IMR-90 (cell line): ENCODE data around the gene CNGB1. TPM values are rescaled to one million over a fixed set of nuclear protein-coding genes. Genes with fewer than 3 reads are reported as not detected.

Experiments used
- ATAC-seq: fragments of 200-7000 bp; cut with Tn5 transposase; 2 replicates; pipeline ENCODE4 v1.9.1; 2020; ENCODE audit warnings: low read depth, mild to moderate bottlenecking, moderate library complexity
- BruUV-seq: library from RNA; stranded (reverse); fragments of 400-500 nt; replicated peaks from 2 replicates; lab custom pipeline; 2021; lab: Mats Ljungman, UMichigan
- CTCF ChIA-PET: fragments of 300-600 bp; formaldehyde crosslinking; extraction: SDS; loops from one replicate; lab custom pipeline; 2021; ENCODE audit warnings: antibody characterized with exemption; lab: Yijun Ruan, JAX
- POLR2A ChIA-PET: fragments of 300-600 bp; sonication (Branson Sonifier 250); formaldehyde crosslinking; loops from one replicate; lab custom pipeline; 2022; ENCODE audit warnings: antibody characterized with exemption; ENCODE audit not compliant: unreplicated experiment; lab: Charles Lee
- DNase-seq: peaks from one replicate; pipeline ENCODE4 v3.0.0; 2013
- H2AFZ ChIP-seq: replicated peaks from 2 replicates; pipeline ENCODE3; 2013; ENCODE audit warnings: low read length, mild to moderate bottlenecking; ENCODE audit not compliant: poor library complexity
- H2AK5ac ChIP-seq: 2 replicates; pipeline ENCODE4 v1.6.1; 2013; ENCODE audit warnings: low read depth, low read length, inconsistent platforms
- H2AK9ac ChIP-seq: replicated peaks from 2 replicates; pipeline ENCODE3; 2013; ENCODE audit warnings: mild to moderate bottlenecking, low read depth, low read length, moderate library complexity; ENCODE audit not compliant: poor library complexity
- H2BK120ac ChIP-seq: 2 replicates; pipeline ENCODE4 v1.6.1; 2013; ENCODE audit warnings: low read depth, low read length, inconsistent platforms
- H2BK15ac ChIP-seq: 3 replicates; pipeline ENCODE4 v1.6.1; 2013; ENCODE audit warnings: low read depth, low read length, inconsistent platforms
- H2BK20ac ChIP-seq: 2 replicates; pipeline ENCODE4 v1.6.1; 2013; ENCODE audit warnings: low read depth, mild to moderate bottlenecking, inconsistent platforms, low read length, moderate library complexity
- H2BK5ac ChIP-seq: 2 replicates; pipeline ENCODE4 v1.6.1; 2013; ENCODE audit warnings: mild to moderate bottlenecking, low read depth, low read length, inconsistent platforms; ENCODE audit not compliant: poor library complexity, severe bottlenecking
- H3K14ac ChIP-seq: replicated peaks from 2 replicates; pipeline ENCODE4 v1.6.1; 2013; ENCODE audit warnings: low read depth, low read length, inconsistent platforms
- H3K18ac ChIP-seq: 2 replicates; pipeline ENCODE4 v1.6.1; 2013; ENCODE audit warnings: low read depth, low read length, control low read depth
- H3K23ac ChIP-seq: 2 replicates; pipeline ENCODE4 v1.6.1; 2013; ENCODE audit warnings: low read depth, low read length, inconsistent platforms
- H3K27ac ChIP-seq: 2 replicates; pipeline ENCODE4 v1.5.1; 2013; ENCODE audit warnings: mild to moderate bottlenecking, control low read depth, low read length; ENCODE audit not compliant: insufficient read depth
- H3K27me3 ChIP-seq: 2 replicates; pipeline ENCODE4 v1.6.1; 2013; ENCODE audit warnings: low read length; ENCODE audit not compliant: control insufficient read depth, insufficient read depth
- H3K36me3 ChIP-seq: 2 replicates; pipeline ENCODE4 v1.6.1; 2013; ENCODE audit warnings: low read length, mixed read lengths; ENCODE audit not compliant: control insufficient read depth, insufficient read depth
- H3K4ac ChIP-seq: 2 replicates; pipeline ENCODE4 v1.6.1; 2013; ENCODE audit warnings: low read depth, low read length, inconsistent platforms
- H3K4me1 ChIP-seq: 2 replicates; pipeline ENCODE4 v1.6.1; 2013; ENCODE audit warnings: low read length, mixed read lengths; ENCODE audit not compliant: control insufficient read depth, insufficient read depth
- H3K4me2 ChIP-seq: 2 replicates; pipeline ENCODE4 v1.6.1; 2013; ENCODE audit warnings: low read depth, mild to moderate bottlenecking, control low read depth, low read length, moderate library complexity
- H3K4me3 ChIP-seq: 2 replicates; pipeline ENCODE4 v1.5.1; 2013; ENCODE audit warnings: low read depth, mild to moderate bottlenecking, control low read depth, low read length, moderate library complexity; ENCODE audit not compliant: insufficient read depth
- H3K56ac ChIP-seq: 2 replicates; pipeline ENCODE4 v1.6.1; 2013; ENCODE audit warnings: low read length, inconsistent platforms; ENCODE audit not compliant: insufficient read depth; ENCODE audit errors: extremely low read depth
- H3K79me1 ChIP-seq, 2 experiments: 2 replicates each; pipeline ENCODE4 v1.6.1; 2013; ENCODE audit warnings: low read length in 2 of 2, inconsistent platforms in 1 of 2, low read depth in 1 of 2
- H3K9ac ChIP-seq: 2 replicates; pipeline ENCODE4 v1.6.1; 2013; ENCODE audit warnings: low read depth, low read length, control low read depth
- H3K9me1 ChIP-seq: 2 replicates; pipeline ENCODE4 v1.6.1; 2013; ENCODE audit warnings: low read length, inconsistent platforms; ENCODE audit not compliant: insufficient read depth
- H3K9me3 ChIP-seq: 2 replicates; pipeline ENCODE4 v1.6.1; 2013; ENCODE audit warnings: low read length; ENCODE audit not compliant: control insufficient read depth, insufficient read depth
- H4K20me1 ChIP-seq: 2 replicates; pipeline ENCODE4 v1.6.1; 2013; ENCODE audit warnings: low read length, inconsistent platforms; ENCODE audit not compliant: insufficient read depth
- H4K5ac ChIP-seq: 2 replicates; pipeline ENCODE4 v1.6.1; 2013; ENCODE audit warnings: mild to moderate bottlenecking, low read depth, low read length, control low read depth
- H4K8ac ChIP-seq, 2 experiments: 2 replicates each; pipeline ENCODE4 v1.6.1; 2013; ENCODE audit warnings: low read depth in 2 of 2, low read length in 2 of 2, control low read depth in 1 of 2, inconsistent platforms in 1 of 2
- H4K91ac ChIP-seq: 2 replicates; pipeline ENCODE4 v1.6.1; 2013; ENCODE audit warnings: low read depth, low read length, inconsistent platforms; ENCODE audit not compliant: insufficient read depth
- BHLHE40 ChIP-seq: fragments of 150-350 bp; IDR thresholded peaks from 2 replicates; pipeline ENCODE4 v1.6.1; 2016; ENCODE audit warnings: mild to moderate bottlenecking, low read depth, low read length
- CEBPB ChIP-seq: IDR thresholded peaks from 2 replicates; pipeline ENCODE4 v1.6.1; 2012; ENCODE audit warnings: low read depth, low read length, improper control_type of control experiment
- CHD1 ChIP-seq: IDR thresholded peaks from 2 replicates; pipeline ENCODE4 v1.6.1; 2012; ENCODE audit warnings: low read depth, low read length, improper control_type of control experiment
- CTCF ChIP-seq: conservative IDR thresholded peaks from 2 replicates; pipeline ENCODE4 v1.5.1; 2012; ENCODE audit warnings: mild to moderate bottlenecking, low read depth, low read length, improper control_type of control experiment
- ELK1 ChIP-seq: fragments of 150-350 bp; IDR thresholded peaks from 2 replicates; pipeline ENCODE4 v1.6.1; 2016; ENCODE audit warnings: low read depth, mild to moderate bottlenecking, low read length, moderate library complexity, borderline replicate concordance
- FOS ChIP-seq: fragments of 150-350 bp; IDR thresholded peaks from 2 replicates; pipeline ENCODE4 v1.6.1; 2016; ENCODE audit warnings: low read depth, low read length
- MAFK ChIP-seq: IDR thresholded peaks from 2 replicates; pipeline ENCODE4 v1.6.1; 2012; ENCODE audit warnings: low read depth, low read length, improper control_type of control experiment
- MAZ ChIP-seq: IDR thresholded peaks from 2 replicates; pipeline ENCODE4 v1.6.1; 2012; ENCODE audit warnings: low read depth, mild to moderate bottlenecking, low read length, improper control_type of control experiment, moderate library complexity, borderline replicate concordance
- MXI1 ChIP-seq: IDR thresholded peaks from 2 replicates; pipeline ENCODE4 v1.6.1; 2012; ENCODE audit warnings: low read depth, mild to moderate bottlenecking, low read length, moderate library complexity, borderline replicate concordance
- NFE2L2 ChIP-seq: fragments of 150-350 bp; IDR thresholded peaks from 2 replicates; pipeline ENCODE4 v1.6.1; 2016; ENCODE audit warnings: low read depth, mild to moderate bottlenecking, low read length
- POLR2A ChIP-seq: IDR thresholded peaks from 2 replicates; pipeline ENCODE4 v1.6.1; 2012; ENCODE audit warnings: mild to moderate bottlenecking, low read depth, low read length
- RAD21 ChIP-seq: IDR thresholded peaks from 2 replicates; pipeline ENCODE4 v1.6.1; 2012; ENCODE audit warnings: low read length, improper control_type of control experiment
- RCOR1 ChIP-seq: IDR thresholded peaks from 2 replicates; pipeline ENCODE4 v1.6.1; 2012; ENCODE audit warnings: mild to moderate bottlenecking, low read length, improper control_type of control experiment; ENCODE audit not compliant: insufficient replicate concordance
- RFX5 ChIP-seq: IDR thresholded peaks from 2 replicates; pipeline ENCODE4 v1.8.0; 2012; ENCODE audit warnings: low read depth, mild to moderate bottlenecking, low read length, moderate library complexity
- SMC3 ChIP-seq: fragments of 150-350 bp; IDR thresholded peaks from 2 replicates; pipeline ENCODE4 v1.6.1; 2016; ENCODE audit warnings: low read depth, mild to moderate bottlenecking, antibody characterized with exemption, low read length, moderate library complexity
- WGBS, 2 experiments: methylation state at CpG; one replicate each; pipeline versions ENCODE4 v1.1.5 to v1.1.7; 2013; ENCODE audit warnings: missing lambda C conversion rate in 2 of 2; ENCODE audit not compliant: insufficient read length in 1 of 2; ENCODE audit errors: extremely low coverage in 2 of 2; 5-methylcytosine and 5-hydroxymethylcytosine counted together
- dilution Hi-C: fragments of 300-500 bp; cut with HindIII; formaldehyde crosslinking; loops from one replicate; pipeline ENCODE4 v1.14.3; 2018; ENCODE audit warnings: low sequenced_read_pairs; ENCODE audit not compliant: unreplicated experiment
- in situ Hi-C: fragments of 300-500 bp; cut with MboI; formaldehyde crosslinking; loops from 3 replicates; pipeline ENCODE4 v1.14.3; 2019; ENCODE audit warnings: low sequenced_read_pairs, inconsistent platforms, mixed read lengths
- intact Hi-C: fragments of 100-400 bp; cut with micrococcal nuclease; formaldehyde crosslinking; loops from 2 replicates; pipeline ENCODE4 v1.10.0; 2022
- polyA plus RNA-seq, 3 experiments: library from polyadenylated mRNA; depleted of rRNA; stranded (reverse); fragments of >200 nt; gene quantifications; 2 replicates each; pipeline ENCODE4 v1.2.3, GENCODE V29; 2012; ENCODE audit warnings: low replicate concordance in 1 of 3
- total RNA-seq: library from RNA; depleted of rRNA; stranded (reverse); fragments of >200 nt; gene quantifications from 2 replicates; pipeline ENCODE4 v1.2.3, GENCODE V29; 2012

Gene CNGB1
- total and polyA plus RNA-seq, 2 of the 4 experiments (the other 2 are of a cell fraction) = not detected

GRCh38 chr16:57912529-57913260 is 58.2 kb downstream of the CNGB1 start:
- Histone ChIP-seq H2AFZ (no peak overlapping the region), H4K20me1 (no peaks in the 10 kb centered on the region), H4K8ac (no peak overlapping the region), H3K23ac (0 out of 2 replicates have a peak overlapping the region, but pooled peaks have one; percentile 1), H3K14ac (no peak overlapping the region), H3K56ac (no peak overlapping the region), H4K5ac (no peak overlapping the region), H2BK120ac (no peak overlapping the region), H2BK15ac (no peak overlapping the region), H3K27me3 (peaks cover 53% of the 10 kb centered on the region), H2AK5ac (no peak overlapping the region), H3K36me3 (no peaks in the 10 kb centered on the region), H3K79me1 (no peaks in the 10 kb centered on the region), H3K27ac (no peak overlapping the region), H4K91ac (no peak overlapping the region), H3K4me3 (no peak overlapping the region), H3K9me1 (peaks cover 5% of the 10 kb centered on the region; the same call in 1 of the 2 replicates), H3K9ac (no peak overlapping the region), H2AK9ac (no peak overlapping the region), H3K9me3 (no peaks in the 10 kb centered on the region), H3K4me1 (no peaks in the 10 kb centered on the region), H3K18ac (no peak overlapping the region), H3K4ac (no peak overlapping the region), H2BK20ac (no peak overlapping the region), H3K4me2 (no peak overlapping the region), H2BK5ac (peak overlapping the region; percentile 25)
- no TSS peak for BruUV-seq
- WGBS, 2 experiments = 80% methylated on average over 3 of the region's 16 CpGs; no CpG with 5 or more reads in 1 of the 2 experiments
- intact Hi-C loops (no loop called here), in situ Hi-C loops (loop anchor here (25.0 kb wide), 1 partner anchor 200 kb away; no protein-coding TSS in a partner anchor), dilution Hi-C loops (no loop called here)
- DNase-seq (no peak), ATAC-seq (no peak)
- POLR2A ChIA-PET = no interaction called here
- CTCF ChIA-PET = no interaction called here
- TF ChIP-seq CHD1 = no peak
- no peak for TF ChIP-seq RCOR1
- TF ChIP-seq MAZ = no peak
- TF ChIP-seq CEBPB = no peak
- TF ChIP-seq ELK1 = no peak
- TF ChIP-seq RFX5 = no peak
- TF ChIP-seq POLR2A = no peak
- TF ChIP-seq CTCF = no peak
- TF ChIP-seq MAFK = no peak
- no peak for TF ChIP-seq SMC3
- no peak for TF ChIP-seq NFE2L2
- no peak for TF ChIP-seq MXI1
- TF ChIP-seq BHLHE40 = no peak
- TF ChIP-seq FOS = no peak
- no peak for TF ChIP-seq RAD21
